Breast epithelium (tissue), 4 donors: Measurements from ENCODE around the gene LHPP. TPM values are rescaled to one million over a fixed set of nuclear protein-coding genes. Genes with fewer than 3 reads are reported as not detected.

Experiments used
- DNase-seq, 2 donors: peaks; one replicate each; pipeline ENCODE4 v3.0.0-alpha.2; 2019; ENCODE audit warnings: low spot score in 2 of 2
- H3K27ac ChIP-seq, 2 donors: fragments of 200-600 bp; sonication (generic) in 1 of 2; one replicate each; pipeline ENCODE4 v1.5.1; 2016 to 2019; ENCODE audit warnings: mild to moderate bottlenecking in 1 of 2
- H3K27me3 ChIP-seq, 2 donors: fragments of 200-600 bp; sonication (generic) in 1 of 2; one replicate each; pipeline versions ENCODE4 v1.5.1 to v1.6.0; 2017 to 2019; ENCODE audit warnings: control low read depth in 1 of 2, mild to moderate bottlenecking in 1 of 2
- H3K36me3 ChIP-seq: fragments of 200-600 bp; one replicate; pipeline ENCODE4 v1.5.1; 2019
- H3K4me1 ChIP-seq, 2 donors: fragments of 200-600 bp; sonication (generic); one replicate each; pipeline ENCODE4 v1.5.1; 2016 to 2019; ENCODE audit warnings: control low read depth in 1 of 2
- H3K4me3 ChIP-seq, 3 donors: fragments of 200-600 bp; sonication (generic); 1 replicate in 2 of 3; 2 replicates in 1 of 3; pipeline ENCODE4 v1.5.1; 2016 to 2019; ENCODE audit warnings: mild to moderate bottlenecking in 3 of 3, moderate library complexity in 2 of 3
- H3K9me3 ChIP-seq, 2 donors: fragments of 200-600 bp; sonication (generic) in 1 of 2; one replicate each; pipeline ENCODE4 v1.5.1; 2016 to 2019; ENCODE audit warnings: control low read depth in 1 of 2
- POLR2A ChIP-seq: fragments of 450-650 bp; IDR thresholded peaks from one replicate; pipeline ENCODE4 v1.6.1; 2016; ENCODE audit warnings: antibody characterized with exemption, mild to moderate bottlenecking, moderate library complexity
- POLR2AphosphoS5 ChIP-seq, 3 donors: sonication (generic); formaldehyde crosslinking; IDR thresholded peaks; one replicate each; pipeline ENCODE4 v1.6.1; 2017; ENCODE audit warnings: antibody characterized with exemption in 3 of 3
- intact Hi-C: fragments of 100-400 bp; cut with DNase I; formaldehyde crosslinking; loops from one replicate; pipeline ENCODE4 v1.15.1; 2023; ENCODE audit warnings: low total_unique reads
- total RNA-seq, 3 donors: library from RNA; depleted of rRNA; stranded (reverse); fragments of >200 nt; gene quantifications; one replicate each; pipeline ENCODE4 v1.1.0, GENCODE V29; 2016
- TF ChIP-seq, protein P1 (sequence below), 3 donors: fragments of 450-650 bp; IDR thresholded peaks; one replicate each; pipeline ENCODE4 v1.5.1; 2016 to 2017; ENCODE audit warnings: antibody characterized with exemption in 3 of 3, mild to moderate bottlenecking in 3 of 3, moderate library complexity in 3 of 3

The LHPP gene
- total RNA-seq, 3 donors from 2014 or later = 13.1 to 19.6 (median 17.0) TPM

DNA sequence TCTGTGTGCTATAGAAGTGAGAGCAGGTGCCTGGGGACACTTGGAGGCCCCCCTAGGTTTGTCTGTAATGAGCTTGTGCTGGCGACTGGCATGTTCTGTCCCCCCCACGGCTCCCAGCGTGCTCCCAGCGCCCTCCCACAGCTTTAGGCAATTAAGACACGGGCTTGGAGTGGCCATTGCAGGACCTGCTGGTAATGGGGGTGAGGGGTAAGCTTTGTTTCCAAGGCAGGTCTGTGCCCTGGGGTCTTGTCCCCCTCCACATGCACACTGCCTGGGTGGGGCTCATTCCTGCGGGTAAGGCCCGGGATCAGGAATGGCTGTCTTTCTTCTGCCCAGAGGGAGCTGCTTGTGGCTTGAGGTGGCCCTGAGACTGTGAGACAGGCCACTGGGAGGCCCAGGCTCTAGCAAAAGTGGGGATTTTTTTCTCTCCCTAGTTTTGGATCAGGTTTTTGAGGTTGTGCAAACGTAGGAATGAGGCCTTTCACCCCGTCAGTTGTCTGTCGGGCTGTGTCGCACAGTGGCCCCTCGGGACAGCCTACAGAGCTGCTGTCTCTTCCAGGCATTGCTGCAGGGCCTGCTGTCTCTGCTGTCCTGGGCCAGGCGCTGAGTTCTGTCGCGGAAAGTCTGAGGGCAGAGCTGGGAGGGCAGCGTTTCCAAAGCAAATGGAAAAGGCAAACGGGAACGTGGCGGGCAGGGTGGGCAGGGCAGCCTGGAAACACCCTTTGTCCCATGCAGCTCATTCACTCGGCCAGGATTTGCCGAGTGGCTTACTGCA is 107.4 kb downstream of the LHPP start:
- Histone ChIP-seq H3K4me3 (no peak overlapping the region), H3K27ac (no peak overlapping the region), H3K9me3 (no peaks in the 10 kb centered on the region), H3K4me1 (no peaks in the 10 kb centered on the region), H3K36me3 (no peaks in the 10 kb centered on the region), H3K27me3 (no peaks in the 10 kb centered on the region)
- TF ChIP-seq POLR2AphosphoS5 (IDR thresholded peaks at IDR 0.05) = no peak
- TF ChIP-seq, protein P1, sequence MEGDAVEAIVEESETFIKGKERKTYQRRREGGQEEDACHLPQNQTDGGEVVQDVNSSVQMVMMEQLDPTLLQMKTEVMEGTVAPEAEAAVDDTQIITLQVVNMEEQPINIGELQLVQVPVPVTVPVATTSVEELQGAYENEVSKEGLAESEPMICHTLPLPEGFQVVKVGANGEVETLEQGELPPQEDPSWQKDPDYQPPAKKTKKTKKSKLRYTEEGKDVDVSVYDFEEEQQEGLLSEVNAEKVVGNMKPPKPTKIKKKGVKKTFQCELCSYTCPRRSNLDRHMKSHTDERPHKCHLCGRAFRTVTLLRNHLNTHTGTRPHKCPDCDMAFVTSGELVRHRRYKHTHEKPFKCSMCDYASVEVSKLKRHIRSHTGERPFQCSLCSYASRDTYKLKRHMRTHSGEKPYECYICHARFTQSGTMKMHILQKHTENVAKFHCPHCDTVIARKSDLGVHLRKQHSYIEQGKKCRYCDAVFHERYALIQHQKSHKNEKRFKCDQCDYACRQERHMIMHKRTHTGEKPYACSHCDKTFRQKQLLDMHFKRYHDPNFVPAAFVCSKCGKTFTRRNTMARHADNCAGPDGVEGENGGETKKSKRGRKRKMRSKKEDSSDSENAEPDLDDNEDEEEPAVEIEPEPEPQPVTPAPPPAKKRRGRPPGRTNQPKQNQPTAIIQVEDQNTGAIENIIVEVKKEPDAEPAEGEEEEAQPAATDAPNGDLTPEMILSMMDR (IDR thresholded peaks at IDR 0.05) = no peak
- TF ChIP-seq POLR2A = no peak
- intact Hi-C loops = no loop called here
- no peak for DNase-seq

DNA sequence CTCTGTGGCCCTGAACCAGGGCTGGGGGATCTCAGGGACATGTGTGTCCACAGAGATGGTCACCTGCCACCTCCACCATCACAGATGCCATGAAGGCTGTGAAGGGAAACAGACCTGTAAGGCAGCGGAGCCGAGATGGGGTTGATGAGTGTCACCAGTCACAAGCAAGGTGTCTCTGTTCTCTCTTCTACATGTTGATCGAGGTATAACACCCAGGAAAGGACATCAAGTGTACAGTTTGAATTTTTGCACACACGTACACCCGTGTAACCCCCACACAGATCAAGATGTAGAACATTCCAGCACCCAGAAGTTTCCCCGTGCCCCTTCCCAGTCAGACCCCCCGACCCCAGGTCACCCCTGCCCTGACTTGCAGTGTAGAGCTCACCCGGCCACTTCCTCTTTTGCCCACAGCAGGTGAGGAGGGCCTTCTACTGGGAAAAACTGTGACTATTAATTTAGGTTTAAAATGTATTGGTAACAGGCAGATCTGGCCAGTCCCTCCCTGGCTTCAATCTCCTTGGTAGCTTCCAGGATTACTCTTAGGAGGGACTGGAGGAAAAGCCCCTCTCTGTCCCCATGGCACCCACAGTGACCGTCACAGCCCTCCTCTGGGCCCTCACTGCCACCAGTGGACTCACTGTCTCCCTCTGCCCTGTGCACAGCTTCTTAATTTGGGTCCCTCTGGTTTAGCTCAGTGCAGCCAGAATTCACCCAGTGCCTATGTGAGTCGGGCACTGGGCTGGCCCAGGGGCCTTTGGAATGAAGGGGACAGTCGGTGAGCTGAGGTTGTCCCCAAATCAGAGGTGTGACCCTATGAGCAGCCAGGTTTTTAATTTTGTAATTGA is 108.2 kb downstream of the LHPP start:
- intact Hi-C loops = no loop called here
- Histone ChIP-seq H3K27ac (no peak overlapping the region), H3K27me3 (no peaks in the 10 kb centered on the region), H3K36me3 (no peaks in the 10 kb centered on the region), H3K4me3 (no peak overlapping the region), H3K9me3 (no peaks in the 10 kb centered on the region), H3K4me1 (no peaks in the 10 kb centered on the region)
- DNase-seq = no peak
- TF ChIP-seq, protein P1 (IDR thresholded peaks at IDR 0.05) = no peak
- TF ChIP-seq POLR2AphosphoS5 (IDR thresholded peaks at IDR 0.05) = no peak
- no peak for TF ChIP-seq POLR2A

DNA sequence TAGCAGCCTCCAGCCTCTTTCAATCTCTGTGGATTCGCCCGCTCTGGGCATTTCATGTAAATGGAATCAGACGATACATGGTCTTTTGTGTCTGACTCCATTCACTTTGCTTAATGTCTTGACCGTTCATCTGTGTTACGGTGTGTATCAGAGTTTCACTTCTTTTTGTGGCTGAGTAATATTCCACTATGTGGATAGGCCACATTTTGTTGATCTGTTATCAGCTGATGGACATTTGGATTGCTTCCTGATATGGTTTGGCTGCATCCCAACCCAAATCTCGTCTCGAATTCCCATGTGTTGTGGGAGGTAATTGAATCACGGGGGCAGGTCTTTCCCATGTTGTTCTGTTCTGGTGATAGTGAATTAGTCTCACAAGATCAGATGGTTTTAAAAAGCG is 109.0 kb downstream of the LHPP start:
- H3K27me3 ChIP-seq = no peaks in the 10 kb centered on the region
- TF ChIP-seq POLR2A (no peak), POLR2AphosphoS5 (IDR thresholded peaks at IDR 0.05) (no peak)
- TF ChIP-seq, protein P1 (IDR thresholded peaks at IDR 0.05) = no peak
- no peak for DNase-seq
- no peak overlapping the region for H3K4me3 ChIP-seq
- H3K4me1 ChIP-seq = no peaks in the 10 kb centered on the region
- H3K36me3 ChIP-seq = no peaks in the 10 kb centered on the region
- intact Hi-C loops = no loop called here
- H3K9me3 ChIP-seq = no peaks in the 10 kb centered on the region
- no peak overlapping the region for H3K27ac ChIP-seq

DNA sequence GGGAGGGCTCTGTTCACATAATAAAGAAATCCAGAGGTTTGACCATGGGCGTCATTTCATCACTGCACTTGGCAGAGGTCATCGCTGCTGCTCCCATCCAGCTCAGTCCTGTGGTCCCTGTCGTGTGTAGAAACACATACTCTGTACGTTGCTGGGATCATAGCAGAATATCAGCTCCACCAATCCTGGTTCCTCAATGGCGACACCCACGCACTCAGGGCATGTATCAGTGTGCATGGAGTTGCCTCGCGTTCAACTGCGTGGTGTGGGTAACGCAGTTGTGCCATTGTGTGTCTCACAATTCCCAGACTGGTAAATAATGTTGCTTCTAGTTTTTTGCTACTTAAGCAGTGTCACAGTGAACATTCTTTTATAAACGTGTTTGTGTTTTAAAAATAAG is 111.1 kb downstream of the LHPP start:
- Histone ChIP-seq H3K4me3 (no peak overlapping the region), H3K27me3 (no peaks in the 10 kb centered on the region), H3K36me3 (no peaks in the 10 kb centered on the region), H3K4me1 (no peaks in the 10 kb centered on the region), H3K27ac (no peak overlapping the region), H3K9me3 (no peaks in the 10 kb centered on the region)
- no peak for TF ChIP-seq POLR2A
- no peak for TF ChIP-seq POLR2AphosphoS5 (IDR thresholded peaks at IDR 0.05)
- TF ChIP-seq, protein P1 (IDR thresholded peaks at IDR 0.05) = no peak
- intact Hi-C loops = no loop called here
- no peak for DNase-seq
